ENCODE data around the gene EXTL2. TPM values are rescaled to one million over a fixed set of nuclear protein-coding genes. Genes with fewer than 3 reads are reported as not detected.

The EXTL2 gene
- total RNA-seq, 1 experiment from 2014 or later, result 37.9 TPM

DNA sequence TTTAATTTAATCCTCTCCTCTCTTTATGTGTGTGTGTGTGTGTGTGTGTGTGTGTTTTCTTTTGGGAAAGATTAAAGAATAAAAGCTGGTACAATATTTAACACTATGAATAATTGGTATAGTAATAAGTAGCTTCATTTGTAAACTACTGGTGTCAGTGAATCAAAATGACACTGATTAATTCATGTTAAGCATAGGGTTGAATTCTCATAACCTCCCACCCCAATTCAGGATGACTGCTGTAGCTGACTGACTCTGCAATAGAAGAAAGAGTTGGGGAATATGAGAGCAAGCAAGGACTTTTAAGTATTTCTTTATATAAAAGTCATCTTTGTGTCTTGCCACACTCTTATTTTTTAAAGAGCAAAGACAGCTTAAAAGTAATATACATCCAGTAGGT is 14.4 kb upstream of the EXTL2 start:
- no peak overlapping the region for H2BK15ac ChIP-seq (ENCODE audit: low read depth, low read length)
- H3K9me3 Mint-ChIP-seq, result peaks cover 0 to 3% of the 10 kb centered on the region in 2 experiments; a peak in 2 of 5 replicates
- peaks cover 3% of the 10 kb centered on the region for H3K79me1 ChIP-seq (ENCODE audit: insufficient read depth, low read depth, low read length, poor library complexity, severe bottlenecking)
- H3K4me1 Mint-ChIP-seq, result no peaks in the 10 kb centered on the region
- no peak overlapping the region for H2BK12ac ChIP-seq (ENCODE audit: insufficient read length, low read depth, low read length)
- H3K27ac Mint-ChIP-seq, result no peak overlapping the region
- no peak overlapping the region for H3K18ac ChIP-seq (ENCODE audit: insufficient read length, low read depth, low read length)
- H3K4me1 ChIP-seq (ENCODE audit: insufficient read depth, low read length), result no peaks in the 10 kb centered on the region
- H3K23ac ChIP-seq (ENCODE audit: insufficient read length, low read depth, low read length), result no peak overlapping the region
- H2AFZ ChIP-seq (ENCODE audit: low read length), result no peak overlapping the region
- no peak for DNase-seq
- H4K8ac ChIP-seq (replicated peaks; ENCODE audit: insufficient read length, low read depth, low read length), result no peak overlapping the region
- H4K5ac ChIP-seq (ENCODE audit: insufficient read length, low read depth, low read length), result no peak overlapping the region
- no peaks in the 10 kb centered on the region for H3K9me3 ChIP-seq (ENCODE audit: control insufficient read depth, low read depth, low read length)
- TF ChIP-seq, protein P1, sequence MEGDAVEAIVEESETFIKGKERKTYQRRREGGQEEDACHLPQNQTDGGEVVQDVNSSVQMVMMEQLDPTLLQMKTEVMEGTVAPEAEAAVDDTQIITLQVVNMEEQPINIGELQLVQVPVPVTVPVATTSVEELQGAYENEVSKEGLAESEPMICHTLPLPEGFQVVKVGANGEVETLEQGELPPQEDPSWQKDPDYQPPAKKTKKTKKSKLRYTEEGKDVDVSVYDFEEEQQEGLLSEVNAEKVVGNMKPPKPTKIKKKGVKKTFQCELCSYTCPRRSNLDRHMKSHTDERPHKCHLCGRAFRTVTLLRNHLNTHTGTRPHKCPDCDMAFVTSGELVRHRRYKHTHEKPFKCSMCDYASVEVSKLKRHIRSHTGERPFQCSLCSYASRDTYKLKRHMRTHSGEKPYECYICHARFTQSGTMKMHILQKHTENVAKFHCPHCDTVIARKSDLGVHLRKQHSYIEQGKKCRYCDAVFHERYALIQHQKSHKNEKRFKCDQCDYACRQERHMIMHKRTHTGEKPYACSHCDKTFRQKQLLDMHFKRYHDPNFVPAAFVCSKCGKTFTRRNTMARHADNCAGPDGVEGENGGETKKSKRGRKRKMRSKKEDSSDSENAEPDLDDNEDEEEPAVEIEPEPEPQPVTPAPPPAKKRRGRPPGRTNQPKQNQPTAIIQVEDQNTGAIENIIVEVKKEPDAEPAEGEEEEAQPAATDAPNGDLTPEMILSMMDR (conservative IDR thresholded peaks at IDR 0.05), result no peak
- H3T11ph ChIP-seq (ENCODE audit: low read length), result no peak overlapping the region
- H2BK20ac ChIP-seq (ENCODE audit: low read depth, low read length, poor library complexity, severe bottlenecking), result no peak overlapping the region
- no peak overlapping the region for H3K4me2 ChIP-seq (ENCODE audit: insufficient read depth, insufficient read length, low read length)
- H2BK5ac ChIP-seq (ENCODE audit: insufficient read length, low read length), result no peak overlapping the region
- no peaks in the 10 kb centered on the region for H3K23me2 ChIP-seq (ENCODE audit: insufficient read length, low read depth, low read length, poor library complexity, severe bottlenecking)
- no peak overlapping the region for H3K4ac ChIP-seq (ENCODE audit: low read depth, low read length)
- no peak overlapping the region for H2BK120ac ChIP-seq (ENCODE audit: low read depth, low read length, poor library complexity, severe bottlenecking)
- H3K27me3 Mint-ChIP-seq (ENCODE audit: low read depth), result no peaks in the 10 kb centered on the region
- peaks cover 2% of the 10 kb centered on the region; the same call in 1 of the 2 replicates for H3K79me2 ChIP-seq (ENCODE audit: insufficient read depth, low read length)
- no peak overlapping the region for H3K4me3 Mint-ChIP-seq
- no peak overlapping the region for H3K27ac ChIP-seq (ENCODE audit: insufficient read length, low read depth, low read length)
- no peaks in the 10 kb centered on the region for H3K27me3 ChIP-seq (ENCODE audit: insufficient read depth, low read length)
- no peak overlapping the region for H4K91ac ChIP-seq (ENCODE audit: insufficient read length, low read depth, low read length)
- no peak overlapping the region for H3K56ac ChIP-seq (ENCODE audit: insufficient read length, low read depth, low read length)
- no peak overlapping the region for H3K14ac ChIP-seq (ENCODE audit: insufficient read depth, low read length)
- peaks cover 18 to 62% (median 53%) of the 10 kb centered on the region in 3 experiments; a peak in 6 of 7 replicates for H3K36me3 Mint-ChIP-seq (ENCODE audit: insufficient read depth in 1 of 3, low read depth in 3 of 3)
- no peaks in the 10 kb centered on the region for H4K20me1 ChIP-seq (ENCODE audit: control insufficient read depth, insufficient read depth, insufficient read length)
- no peak overlapping the region for H2AK5ac ChIP-seq (ENCODE audit: insufficient read length, low read length)
- H3K9ac ChIP-seq (ENCODE audit: extremely low read depth, insufficient read length, low read length), result no peak overlapping the region
